NCI-H146 (cell line): Measurements from ENCODE around the gene TADA3.

Source experiments
- DNase-seq: peaks from one replicate; lab custom pipeline; 2025; lab: John Stamatoyannopoulos, UW

The TADA3 gene, protein sequence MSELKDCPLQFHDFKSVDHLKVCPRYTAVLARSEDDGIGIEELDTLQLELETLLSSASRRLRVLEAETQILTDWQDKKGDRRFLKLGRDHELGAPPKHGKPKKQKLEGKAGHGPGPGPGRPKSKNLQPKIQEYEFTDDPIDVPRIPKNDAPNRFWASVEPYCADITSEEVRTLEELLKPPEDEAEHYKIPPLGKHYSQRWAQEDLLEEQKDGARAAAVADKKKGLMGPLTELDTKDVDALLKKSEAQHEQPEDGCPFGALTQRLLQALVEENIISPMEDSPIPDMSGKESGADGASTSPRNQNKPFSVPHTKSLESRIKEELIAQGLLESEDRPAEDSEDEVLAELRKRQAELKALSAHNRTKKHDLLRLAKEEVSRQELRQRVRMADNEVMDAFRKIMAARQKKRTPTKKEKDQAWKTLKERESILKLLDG

DNA sequence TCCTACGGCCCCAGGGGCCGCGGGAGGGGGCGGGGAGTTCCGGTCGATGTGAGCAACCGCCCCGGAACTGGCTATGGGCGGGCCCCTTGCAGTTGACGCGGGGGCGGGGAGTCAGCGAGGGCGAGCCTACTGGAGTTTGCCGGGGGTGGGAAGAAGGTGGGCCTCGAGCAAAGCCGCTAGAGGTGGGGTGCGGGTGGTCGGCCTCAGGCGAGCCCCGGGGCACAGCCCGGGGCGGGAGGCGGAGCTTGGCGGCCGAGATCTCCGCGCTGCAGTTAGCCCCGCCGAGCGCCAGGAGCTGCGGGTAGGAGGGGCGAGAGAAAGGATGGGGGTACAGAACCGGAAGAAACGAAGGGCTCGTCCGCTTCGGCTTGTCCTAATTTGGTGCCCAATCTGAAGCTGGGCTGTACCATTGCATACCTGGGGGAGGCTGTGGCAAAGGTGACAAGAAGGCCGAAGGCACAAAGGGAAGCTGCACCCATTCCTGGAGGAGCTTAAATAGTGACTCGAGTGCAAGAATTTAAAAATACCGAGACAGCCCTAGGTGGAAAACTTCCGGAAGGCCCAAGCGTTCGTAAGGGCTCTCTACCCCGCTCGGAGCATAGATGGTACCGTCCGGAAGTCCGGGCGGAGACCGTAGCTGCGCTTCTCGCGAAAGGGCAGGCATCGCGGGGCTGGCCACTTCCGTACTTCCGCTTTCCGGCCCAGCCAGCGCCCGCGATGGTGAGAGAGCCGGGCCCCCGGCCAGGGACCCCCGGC lies at the start of gene TADA3, which contains the start of gene ARPC4:
TSS of gene TADA3 (minus strand) at position 69 of the 756 bp plus-strand sequence. CDS start 1,007 bp downstream, outside the sequence.
TSS of gene ARPC4 (plus strand) at position 678 of the 756 bp plus-strand sequence. CDS start at position 718, 40 bp downstream.
- DNase-seq = peak; percentile 94

DNA sequence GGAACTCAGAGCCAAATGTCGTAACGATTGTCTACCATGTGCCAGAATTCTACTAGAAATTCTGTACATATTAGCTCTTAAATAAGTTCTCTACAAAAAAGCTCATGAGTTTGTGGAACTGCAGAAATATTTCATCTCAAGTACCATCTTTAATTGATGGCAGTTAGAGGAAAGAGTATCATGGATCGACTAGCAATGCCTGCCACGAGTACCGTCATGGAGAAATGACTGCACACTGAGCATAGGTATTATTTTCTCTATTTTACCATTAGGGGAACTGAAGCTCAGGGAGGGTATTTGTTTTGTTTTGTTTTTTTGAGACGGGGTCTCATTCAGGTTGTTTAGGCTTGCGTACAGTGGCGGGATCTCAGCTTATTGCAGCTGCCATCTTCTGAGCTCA lies 48.7 kb upstream of the TADA3 start:
- DNase-seq = no peak

DNA sequence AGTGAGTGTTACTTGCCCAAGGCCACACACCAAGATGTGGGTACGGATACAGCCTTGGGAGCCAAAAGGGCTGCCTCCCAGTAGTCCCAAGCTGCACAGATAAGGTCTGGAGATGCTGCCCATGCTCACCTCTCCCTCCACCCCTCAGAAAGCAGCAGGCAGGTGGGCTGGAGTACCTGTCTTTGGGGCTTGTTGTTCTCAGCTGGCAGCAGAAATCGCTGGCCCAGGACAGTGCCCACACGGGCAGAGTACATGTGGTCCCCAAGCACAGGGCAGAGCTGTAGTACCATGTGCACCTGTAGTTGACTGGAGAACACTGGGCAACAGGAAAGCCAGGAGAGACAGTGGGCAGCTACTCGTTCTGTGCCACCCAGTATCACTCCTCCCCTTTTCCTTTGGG lies 46.6 kb upstream of the TADA3 start:
- no peak for DNase-seq

DNA sequence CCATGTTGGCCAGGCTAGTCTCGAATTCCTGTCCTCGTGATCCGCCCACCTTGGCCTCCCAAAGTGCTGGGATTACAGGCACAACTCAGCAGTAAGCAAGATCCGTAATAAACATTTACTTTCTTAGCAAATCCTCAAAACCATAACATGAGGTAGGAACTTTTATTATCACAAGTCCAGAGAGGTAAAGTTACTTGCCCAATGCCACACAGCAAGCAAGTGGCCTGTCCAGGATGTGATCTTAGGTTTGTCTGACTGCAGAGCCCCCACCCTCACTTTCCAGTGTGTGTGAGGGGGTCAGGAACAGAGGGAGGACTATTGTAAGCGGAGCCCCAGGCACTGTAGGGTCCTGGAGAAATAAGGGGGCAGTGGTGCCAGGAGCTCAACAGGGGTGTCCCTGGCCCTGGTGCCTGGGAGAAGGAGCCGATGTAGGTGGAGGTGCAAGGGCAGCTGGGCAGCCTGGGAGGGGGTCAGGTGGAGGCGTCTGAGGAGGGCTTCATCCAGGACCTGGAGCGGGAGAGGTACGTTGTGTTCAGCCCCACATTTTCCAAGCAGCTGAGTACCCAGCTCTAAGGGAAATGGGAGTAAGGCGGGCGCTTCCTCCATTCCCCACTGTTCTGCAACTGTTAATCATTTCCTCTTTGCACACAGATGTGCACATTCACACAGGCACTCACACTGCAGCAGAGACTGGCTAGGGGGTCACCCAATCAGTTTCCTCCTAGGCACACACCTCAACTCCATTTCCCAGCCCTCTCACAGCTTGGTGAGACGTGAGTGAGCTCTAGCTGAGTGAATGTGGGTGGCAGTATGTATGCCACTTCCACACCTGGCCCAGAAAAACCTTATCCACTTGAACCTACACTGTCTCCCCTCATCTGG lies 45.7 kb upstream of the TADA3 start:
- DNase-seq = no peak

DNA sequence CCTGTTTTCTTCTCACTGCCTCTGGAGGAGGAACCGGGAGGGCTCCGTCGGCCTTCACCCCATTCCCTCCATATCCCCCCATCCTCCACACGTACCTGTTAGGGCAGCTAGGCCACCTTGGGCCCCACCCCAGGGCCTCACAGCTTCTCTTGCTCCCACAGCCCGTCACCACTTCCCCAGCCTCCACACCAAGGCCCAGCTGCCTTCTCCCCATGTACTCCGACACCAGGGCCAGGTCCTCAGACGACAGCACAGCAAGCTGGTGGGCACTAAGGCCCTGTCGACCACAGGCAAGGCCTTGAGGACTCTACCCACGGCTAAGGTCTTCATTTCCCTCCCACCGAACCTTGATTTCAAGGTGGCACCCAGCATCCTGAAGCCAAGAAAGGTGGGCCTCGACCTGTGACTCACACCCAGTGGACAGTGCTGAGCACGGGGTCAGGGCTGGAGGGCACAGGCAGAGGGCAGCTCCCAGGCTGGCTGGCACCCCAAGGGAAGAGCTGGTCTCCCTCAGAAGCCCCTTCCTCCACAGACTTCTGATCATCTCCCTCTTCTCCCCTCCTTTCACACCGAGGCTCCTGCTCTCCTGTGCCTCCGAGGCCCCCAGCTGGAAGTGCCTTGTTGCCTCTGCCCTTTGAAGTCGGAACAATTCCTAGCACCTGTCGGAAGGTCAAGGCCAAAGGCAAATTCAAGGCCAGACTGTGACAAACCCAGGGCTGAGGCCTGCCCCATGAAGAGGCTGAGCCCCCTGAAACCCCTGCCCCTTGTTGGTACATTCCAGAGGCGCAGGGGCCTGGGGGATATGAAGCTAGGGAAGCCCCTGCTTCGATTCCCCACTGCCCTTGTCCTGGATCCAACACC lies 42.5 kb upstream of the TADA3 start:
- DNase-seq = no peak

DNA sequence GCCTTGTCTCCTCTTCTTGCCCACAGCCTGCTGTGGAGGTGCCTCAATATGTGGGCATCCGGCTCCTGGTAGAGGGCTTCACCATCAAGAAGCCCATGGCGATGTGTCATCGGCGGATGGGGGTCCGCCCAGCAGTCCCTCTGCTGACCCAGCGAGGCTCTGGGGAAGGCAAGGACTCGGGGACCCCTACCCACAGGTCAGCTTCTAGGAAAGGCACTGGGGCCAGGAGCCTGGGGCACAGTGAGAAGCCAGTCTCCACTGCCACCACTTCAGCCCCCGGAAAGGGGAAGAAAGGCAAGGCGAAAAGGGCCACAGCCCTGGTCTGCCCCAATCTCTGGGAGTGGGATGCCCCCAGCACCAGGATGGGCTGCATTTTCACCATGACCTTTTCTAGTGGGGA lies 40.8 kb upstream of the TADA3 start:
- no peak for DNase-seq

DNA sequence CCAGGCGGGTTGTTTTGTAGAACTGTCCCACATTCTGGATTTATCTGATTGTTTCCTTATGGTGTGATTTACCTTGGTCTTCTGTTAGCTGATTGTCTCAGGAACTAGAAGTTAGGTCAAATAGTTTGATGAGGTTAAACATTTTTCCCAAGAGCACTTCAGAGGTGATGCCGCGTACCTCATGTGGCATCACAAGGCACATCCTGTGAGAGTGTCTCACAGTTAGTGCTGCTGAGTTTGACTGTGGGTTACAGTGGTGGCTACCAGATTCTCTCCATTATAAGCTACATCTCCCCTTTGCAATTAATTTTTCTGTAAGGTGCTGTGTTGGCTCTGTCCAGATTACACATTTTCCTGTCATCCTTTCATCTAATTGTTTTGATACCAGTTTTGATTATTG lies 39.0 kb upstream of the TADA3 start:
- DNase-seq = no peak

DNA sequence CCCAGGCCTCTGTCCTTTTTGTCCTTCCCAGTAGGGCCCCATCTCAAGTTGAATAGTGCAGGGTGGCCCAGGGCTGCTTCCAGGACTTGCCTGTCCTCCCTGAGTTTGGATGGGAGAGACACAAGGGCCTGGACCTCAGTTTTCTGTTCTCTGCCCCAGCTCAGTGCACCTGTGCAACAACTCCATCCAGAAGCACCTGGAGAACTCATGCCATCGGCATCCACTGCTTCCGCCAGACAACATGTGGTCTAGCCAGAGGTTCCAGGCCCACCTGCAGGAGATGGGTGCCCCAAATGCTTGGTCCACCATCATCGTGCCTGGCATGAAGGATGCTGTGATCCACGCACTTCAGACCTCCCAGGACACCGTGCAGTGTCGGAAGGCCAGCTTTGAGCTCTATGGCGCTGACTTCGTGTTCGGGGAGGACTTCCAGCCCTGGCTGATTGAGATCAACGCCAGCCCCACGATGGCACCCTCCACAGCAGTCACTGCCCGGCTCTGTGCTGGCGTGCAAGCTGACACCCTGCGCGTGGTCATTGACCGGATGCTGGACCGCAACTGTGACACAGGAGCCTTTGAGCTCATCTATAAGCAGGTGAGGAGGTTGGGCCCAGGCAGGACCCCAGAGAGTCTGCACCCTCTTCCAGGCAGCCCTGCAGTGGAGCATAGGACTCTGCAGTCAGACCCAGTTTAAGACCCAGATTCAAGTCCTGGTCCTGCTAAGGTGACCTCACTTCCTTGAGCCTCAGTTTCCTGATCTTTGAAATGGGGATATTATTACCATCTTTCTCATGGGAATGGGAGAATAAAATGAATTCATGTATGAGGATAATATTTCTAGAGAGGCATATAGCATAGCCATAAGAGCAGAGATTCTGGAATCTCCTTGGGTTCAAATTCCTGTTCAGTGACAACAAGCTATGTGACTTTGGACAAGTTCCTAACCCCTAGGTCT lies 36.8 kb upstream of the TADA3 start:
- DNase-seq = no peak

DNA sequence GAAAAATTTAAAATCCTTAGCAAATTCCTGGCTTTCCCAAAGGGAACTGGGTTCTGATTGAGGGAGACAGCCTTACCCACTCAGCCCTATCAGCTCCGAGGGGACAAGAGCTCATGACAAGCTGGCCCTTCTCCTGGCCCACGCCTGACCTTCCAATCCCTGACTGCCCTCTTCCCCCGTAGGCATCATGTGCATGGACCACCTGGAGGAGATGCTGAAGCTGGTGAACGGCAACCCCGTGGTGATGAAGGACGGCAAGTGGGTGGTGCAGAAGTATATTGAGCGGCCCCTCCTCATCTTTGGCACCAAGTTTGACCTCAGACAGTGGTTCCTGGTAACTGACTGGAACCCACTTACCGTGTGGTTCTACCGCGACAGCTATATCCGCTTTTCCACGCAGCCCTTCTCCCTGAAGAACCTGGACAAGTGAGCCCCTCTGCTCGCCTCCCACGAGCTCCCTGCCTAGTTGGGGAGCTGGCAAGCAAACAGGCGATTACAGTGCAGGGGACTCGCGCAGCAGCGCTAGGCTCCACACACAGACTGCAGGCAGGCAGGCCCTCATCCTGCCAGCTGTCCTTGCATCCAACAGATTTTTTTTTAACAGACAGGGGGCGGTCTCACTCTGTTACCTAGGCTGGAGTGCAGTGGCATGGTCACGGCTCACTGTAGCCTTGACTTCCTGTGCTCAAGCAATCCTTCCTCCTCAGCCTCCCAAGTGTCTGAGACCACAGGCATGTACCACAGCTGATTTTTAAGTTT lies 34.7 kb upstream of the TADA3 start:
- no peak for DNase-seq

DNA sequence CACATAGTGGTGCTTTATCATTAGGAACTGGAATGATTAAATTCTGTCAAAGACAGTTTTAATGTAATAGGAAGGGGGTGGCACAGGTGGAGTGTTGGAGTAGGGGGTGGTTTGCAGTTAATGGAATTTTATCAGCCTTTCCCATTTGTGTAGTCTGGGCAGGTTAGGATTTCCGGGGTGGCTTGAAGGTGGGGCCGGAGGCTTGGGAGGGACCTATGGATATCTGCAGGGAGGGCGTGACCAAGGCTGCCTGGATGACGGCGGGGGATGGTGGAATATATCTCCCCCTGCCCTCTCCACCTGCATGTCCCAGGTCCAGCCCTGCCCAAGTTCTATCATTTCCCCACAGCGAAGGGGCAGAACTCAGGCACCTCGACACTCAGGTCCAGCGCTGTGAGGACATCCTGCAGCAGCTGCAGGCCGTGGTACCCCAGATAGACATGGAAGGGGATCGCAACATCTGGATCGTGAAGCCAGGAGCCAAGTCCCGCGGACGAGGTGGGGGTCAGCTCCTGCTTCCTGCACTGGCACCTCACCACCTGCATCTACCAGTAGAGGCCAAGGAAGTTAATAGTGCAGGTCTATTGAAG lies 33.3 kb upstream of the TADA3 start:
- no peak for DNase-seq

DNA sequence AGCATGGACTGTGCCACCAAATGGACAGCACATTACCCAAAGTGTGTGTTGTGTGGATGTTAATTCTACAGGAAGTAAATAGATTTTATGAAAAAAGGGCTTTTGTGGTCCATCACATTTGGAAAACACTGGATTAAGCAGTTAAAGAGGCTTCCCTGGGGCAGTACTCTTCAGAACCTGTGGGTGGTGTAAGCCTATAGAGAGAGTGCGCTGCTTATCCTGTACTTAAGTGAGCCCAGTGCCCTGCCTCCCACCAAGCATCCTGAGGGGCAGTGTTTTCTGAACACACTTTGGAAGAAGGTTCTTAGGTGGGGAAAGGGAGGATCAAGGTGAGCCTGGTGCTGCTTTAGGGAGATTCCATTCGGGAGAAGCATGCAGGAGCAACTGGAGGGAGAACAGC lies 28.7 kb upstream of the TADA3 start:
- DNase-seq = no peak

DNA sequence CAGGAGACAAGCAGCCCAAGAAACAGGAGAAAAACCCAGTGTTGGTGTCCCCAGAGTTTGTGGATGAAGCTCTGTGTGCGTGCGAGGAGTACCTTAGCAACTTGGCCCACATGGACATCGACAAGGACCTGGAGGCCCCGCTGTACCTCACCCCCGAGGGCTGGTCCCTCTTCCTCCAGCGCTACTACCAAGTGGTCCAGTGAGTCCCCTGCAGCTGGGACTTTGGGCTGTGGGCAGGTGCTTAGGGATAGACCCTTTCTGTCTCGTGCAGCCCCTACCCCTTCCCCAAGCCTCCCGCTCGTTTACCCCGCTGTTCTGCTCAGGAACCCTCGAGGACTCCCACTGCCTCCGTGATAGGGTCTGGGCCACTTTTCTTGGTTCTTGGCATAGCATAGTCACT lies 28.3 kb upstream of the TADA3 start:
- no peak for DNase-seq

DNA sequence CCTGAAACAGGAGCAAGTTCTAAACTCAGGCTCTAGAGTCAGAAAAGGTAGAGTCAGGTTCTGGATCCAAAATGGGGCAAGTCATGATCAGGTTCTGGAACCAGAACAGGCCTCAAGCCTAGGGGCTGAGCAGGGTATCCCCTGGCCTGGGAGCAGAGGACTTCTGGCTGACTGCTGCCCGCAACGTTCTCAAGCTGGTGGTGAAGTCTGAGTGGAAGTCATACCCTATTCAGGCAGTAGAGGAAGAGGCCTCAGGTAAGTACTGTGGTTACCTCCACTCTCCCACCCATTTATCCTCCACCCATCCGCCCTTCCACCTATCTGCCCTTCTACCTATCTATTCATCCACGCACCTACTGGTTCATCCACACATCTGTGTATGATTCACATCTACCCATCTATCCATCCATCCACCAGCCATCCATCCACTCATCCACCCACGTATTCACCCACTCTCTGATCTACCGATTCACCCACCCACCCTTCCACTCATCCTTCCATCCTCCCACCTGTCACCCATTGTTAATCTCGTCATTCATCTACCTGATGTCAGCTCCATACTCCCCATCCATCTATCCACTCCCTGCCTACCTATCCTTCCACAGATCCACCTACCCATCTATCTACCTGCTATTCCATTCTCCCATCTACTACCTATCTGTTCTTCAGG lies 26.5 kb upstream of the TADA3 start:
- DNase-seq = no peak

DNA sequence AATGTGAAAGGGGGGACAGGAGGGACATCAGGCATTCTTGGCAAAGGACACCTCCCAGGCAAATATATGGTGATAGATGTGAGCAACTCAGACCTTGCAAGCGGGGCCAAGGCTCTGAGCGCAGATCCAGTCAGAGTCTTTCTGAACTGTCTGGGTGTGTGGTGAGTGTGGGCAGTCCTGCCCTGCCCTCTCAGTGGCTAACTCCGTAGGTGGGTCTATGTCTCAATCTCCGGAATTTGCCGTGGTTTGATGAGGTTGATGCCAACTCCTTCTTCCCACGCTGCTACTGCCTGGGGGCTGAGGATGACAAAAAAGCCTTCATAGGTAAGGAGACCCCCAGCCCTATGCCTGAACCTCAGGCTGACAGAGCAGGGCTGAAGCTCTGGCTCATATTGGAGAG lies 25.2 kb upstream of the TADA3 start:
- DNase-seq = no peak

DNA sequence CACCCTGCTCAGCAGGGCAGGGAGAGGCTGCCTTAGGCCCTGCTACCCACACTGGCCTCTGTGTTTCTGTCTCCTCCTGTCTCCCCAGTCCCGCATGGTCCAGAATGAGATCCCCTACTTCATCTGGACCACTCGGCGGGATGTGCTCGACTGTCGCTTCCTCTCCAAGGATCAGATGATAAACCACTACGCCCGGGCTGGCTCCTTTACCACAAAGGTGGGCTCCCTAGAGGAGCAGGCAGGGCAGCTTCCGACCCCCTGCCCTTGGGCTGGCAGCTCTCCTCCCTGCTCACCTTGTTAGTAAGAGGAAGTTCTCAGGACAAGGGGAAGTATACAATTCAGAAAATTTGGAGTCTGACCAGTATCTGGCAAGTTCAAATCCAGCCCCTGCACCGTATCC lies 23.7 kb upstream of the TADA3 start:
- no peak for DNase-seq

DNA sequence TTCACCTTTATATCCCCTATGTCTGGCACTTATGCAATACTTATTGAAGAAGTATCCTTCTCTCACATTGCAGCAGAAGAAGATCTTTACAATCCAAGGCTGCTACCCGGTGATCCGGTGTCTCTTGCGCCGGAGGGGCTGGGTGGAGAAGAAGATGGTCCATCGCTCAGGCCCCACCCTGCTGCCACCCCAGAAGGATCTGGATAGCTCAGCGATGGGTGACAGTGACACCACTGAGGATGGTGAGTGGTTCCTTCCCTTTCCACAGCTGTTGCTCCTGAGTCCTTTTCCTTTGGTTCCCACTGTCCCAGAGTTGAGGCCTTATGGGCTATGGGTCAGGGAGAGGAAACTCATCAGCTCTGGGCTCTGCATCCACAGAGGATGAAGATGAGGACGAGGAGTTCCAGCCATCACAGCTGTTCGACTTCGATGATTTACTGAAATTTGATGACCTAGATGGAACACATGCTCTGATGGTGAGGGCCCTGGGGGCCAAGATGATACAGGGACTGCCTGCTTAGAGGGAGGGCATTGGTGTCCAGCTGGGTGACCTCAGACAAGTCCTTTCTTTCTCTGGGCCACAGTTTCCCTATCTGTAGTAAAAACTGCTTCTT lies 20.7 kb upstream of the TADA3 start:
- DNase-seq = no peak

DNA sequence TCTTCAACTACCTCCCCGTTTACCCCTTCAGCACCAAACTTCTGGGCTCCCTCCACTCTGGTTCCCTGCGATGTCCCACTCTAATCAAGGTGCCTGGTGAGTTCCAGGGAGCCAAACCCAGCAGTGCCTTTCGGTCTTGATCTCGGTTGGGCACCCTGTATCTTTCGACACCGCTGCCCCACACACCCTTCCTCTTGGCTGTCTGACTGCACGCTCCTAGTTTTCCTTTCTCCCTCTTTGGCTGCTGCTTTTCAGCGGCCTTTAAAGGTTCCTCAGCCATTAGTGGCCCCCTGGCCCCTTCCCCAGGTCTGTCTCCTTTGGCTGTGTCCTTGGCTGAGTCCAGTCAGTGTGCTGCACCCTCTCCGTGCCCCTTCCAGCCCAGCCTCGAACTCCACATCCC lies 18.6 kb upstream of the TADA3 start:
- DNase-seq = no peak

DNA sequence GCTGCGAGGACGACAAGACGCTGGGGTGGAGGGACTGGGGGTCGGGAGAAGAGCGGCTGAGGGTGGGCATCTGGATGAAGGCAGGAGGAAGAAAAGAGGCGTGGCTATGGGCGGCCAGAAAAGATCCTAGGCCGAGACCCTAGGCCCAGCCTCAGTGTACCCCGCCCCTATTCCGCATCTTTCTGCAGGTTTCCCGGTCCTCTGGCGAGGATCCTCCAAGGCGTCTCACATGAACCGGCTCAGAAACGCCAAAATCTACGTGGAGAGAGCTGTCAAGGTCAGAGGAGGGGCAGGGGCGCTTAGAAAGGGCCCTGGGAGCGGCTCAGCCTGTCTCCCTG lies 18.1 kb upstream of the TADA3 start:
- DNase-seq = no peak
